GM12874 (cell line): ENCODE results near the gene CTTN.

ENCODE experiments used
- CTCF ChIP-seq: IDR thresholded peaks from 2 replicates; pipeline ENCODE4 v1.5.1; 2011; ENCODE audit warnings: low read depth, mild to moderate bottlenecking, control low read depth, low read length, moderate library complexity; ENCODE audit not compliant: insufficient read depth

Gene CTTN

GRCh38 chr11:70464509-70465361 is 66.4 kb downstream of the CTTN start:
- TF ChIP-seq CTCF, result no peak

GRCh38 chr11:70466154-70466553 is 67.8 kb downstream of the CTTN start:
- no peak for TF ChIP-seq CTCF

GRCh38 chr11:70466596-70466995 is 68.3 kb downstream of the CTTN start:
- no peak for TF ChIP-seq CTCF

GRCh38 chr11:70467201-70468085 is 69.1 kb downstream of the CTTN start:
- peak; percentile 73 for TF ChIP-seq CTCF

GRCh38 chr11:70468256-70469195 is 70.2 kb downstream of the CTTN start:
- no peak for TF ChIP-seq CTCF

DNA sequence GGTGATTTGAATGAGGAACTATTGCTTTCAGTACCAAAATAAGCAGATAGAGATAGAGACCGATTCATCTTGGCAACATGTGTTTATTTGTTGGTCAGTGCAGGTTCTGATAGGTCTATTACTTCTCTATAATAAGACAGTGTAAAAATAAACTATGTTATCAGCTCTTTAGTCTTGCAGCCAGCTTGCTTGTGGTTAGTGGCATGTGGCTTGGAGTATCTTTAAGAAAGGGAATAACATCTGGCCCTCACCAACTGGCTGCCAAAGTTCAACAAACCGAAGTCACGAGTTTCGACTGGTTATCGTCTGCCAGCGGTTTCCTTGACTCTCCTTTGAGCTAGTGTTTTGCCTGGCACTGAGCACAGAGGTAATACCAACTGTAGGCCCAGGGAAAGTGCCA is 71.8 kb downstream of the CTTN start:
- TF ChIP-seq CTCF, result no peak

- peak; percentile 44; the same call in 1 of the 2 replicates for TF ChIP-seq CTCF
Measured at GRCh38 chr11:70471254-70471653, 72.9 kb downstream of the CTTN start.
